A549 (cell line): ENCODE results near the gene FLVCR2. TPM values are rescaled to one million over a fixed set of nuclear protein-coding genes. Genes with fewer than 3 reads are reported as not detected.

Source experiments
- ATAC-seq, 2 experiments: fragments of 200-7000 bp in 1 of 2; fragments of >200 bp in 1 of 2; cut with Nextera tagmentation in 1 of 2; cut with Tn5 transposase in 1 of 2; 3 replicates each; pipeline versions ENCODE4 v1.8.0 to v1.9.1; 2018 to 2020; ENCODE audit warnings: mild to moderate bottlenecking in 1 of 2, moderate library complexity in 1 of 2
- CTCF ChIA-PET: fragments of 300-600 bp; sonication (Branson Sonifier 250); formaldehyde crosslinking; extraction: SDS; loops from one replicate; lab custom pipeline; 2021; ENCODE audit warnings: antibody characterized with exemption, inconsistent platforms; lab: Yijun Ruan, JAX
- POLR2A ChIA-PET: fragments of 350-600 bp; formaldehyde crosslinking; extraction: SDS; loops from one replicate; lab custom pipeline; 2021; ENCODE audit warnings: antibody characterized with exemption, inconsistent platforms; lab: Yijun Ruan, JAX
- DNase-seq, 2 experiments: peaks; one replicate each; pipeline versions ENCODE4 v3.0.0 to v3.0.0-alpha.2; 2011 to 2016; ENCODE audit warnings: low read depth in 1 of 2, low spot score in 1 of 2
- FAIRE-seq: peaks from 2 replicates; lab custom pipeline; 2011; peaks lifted over from hg19 to GRCh38; lab: Jason Lieb, UNC
- H3K27ac ChIP-seq, 2 experiments: fragments of >200 bp; sonication (Bioruptor Twin); formaldehyde crosslinking; 3 replicates each; pipeline ENCODE4 v1.5.1; 2016 to 2017
- H3K4me1 ChIP-seq: fragments of >200 bp; sonication (Bioruptor Twin); formaldehyde crosslinking; 3 replicates; pipeline ENCODE4 v1.6.1; 2016
- H3K4me2 ChIP-seq: fragments of >200 bp; sonication (Bioruptor Twin); formaldehyde crosslinking; 3 replicates; pipeline ENCODE4 v1.6.1; 2016
- H3K4me3 ChIP-seq: fragments of >200 bp; sonication (Bioruptor Twin); formaldehyde crosslinking; 3 replicates; pipeline ENCODE4 v1.5.1; 2016
- H3K9me3 ChIP-seq: fragments of >200 bp; sonication (Bioruptor Twin); formaldehyde crosslinking; 3 replicates; pipeline ENCODE4 v1.6.1; 2016
- CBX2 ChIP-seq: fragments of 200-600 bp; sonication (generic); IDR thresholded peaks from 2 replicates; pipeline ENCODE4 v1.6.1; 2016; ENCODE audit warnings: low read depth, mild to moderate bottlenecking, borderline replicate concordance
- CHD2 ChIP-seq: fragments of 150-350 bp; IDR thresholded peaks from 2 replicates; pipeline ENCODE4 v1.6.1; 2014; ENCODE audit warnings: low read length; ENCODE audit not compliant: partially characterized antibody
- E2F6 ChIP-seq: IDR thresholded peaks from 2 replicates; pipeline ENCODE4 v1.6.1; 2012; ENCODE audit warnings: low read depth, borderline replicate concordance
- EHMT2 ChIP-seq: fragments of 200-600 bp; sonication (generic); IDR thresholded peaks from 2 replicates; pipeline ENCODE4 v1.6.1; 2016; ENCODE audit warnings: antibody characterized with exemption, low read depth, mild to moderate bottlenecking, moderate library complexity
- ELK1 ChIP-seq: fragments of 150-350 bp; IDR thresholded peaks from 2 replicates; pipeline ENCODE4 v1.6.1; 2014; ENCODE audit warnings: low read depth, mild to moderate bottlenecking, low read length
- ESRRA ChIP-seq: fragments of 150-350 bp; IDR thresholded peaks from 2 replicates; pipeline ENCODE4 v1.6.1; 2014; ENCODE audit warnings: mild to moderate bottlenecking, low read length, borderline replicate concordance
- FOSB ChIP-seq: fragments of 250-450 bp; sonication (Bioruptor Pico); IDR thresholded peaks from 2 replicates; pipeline ENCODE4 v1.5.0; 2020; ENCODE audit warnings: mild to moderate bottlenecking, moderate library complexity
- FOXS1 ChIP-seq: fragments of 250-450 bp; sonication (Bioruptor Pico); IDR thresholded peaks from 2 replicates; pipeline ENCODE4 v1.5.0; 2020; ENCODE audit warnings: mild to moderate bottlenecking, moderate library complexity
- GATA3 ChIP-seq: IDR thresholded peaks from 2 replicates; pipeline ENCODE4 v1.6.1; 2012; ENCODE audit warnings: borderline replicate concordance
- HDAC2 ChIP-seq: fragments of 200-600 bp; sonication (generic); IDR thresholded peaks from 2 replicates; pipeline ENCODE4 v1.6.1; 2016
- HES2 ChIP-seq: fragments of >200 bp; sonication (Bioruptor Twin); formaldehyde crosslinking; IDR thresholded peaks from 2 replicates; pipeline ENCODE4 v1.6.1; 2016
- HEYL ChIP-seq: fragments of 250-450 bp; sonication (Bioruptor Pico); IDR thresholded peaks from 2 replicates; pipeline ENCODE4 v1.8.0; 2021; ENCODE audit warnings: mild to moderate bottlenecking, moderate library complexity
- JUNB ChIP-seq: fragments of >200 bp; sonication (Bioruptor Twin); formaldehyde crosslinking; IDR thresholded peaks from 2 replicates; pipeline ENCODE4 v1.6.1; 2016
- KDM1A ChIP-seq: fragments of 200-600 bp; sonication (generic); IDR thresholded peaks from 2 replicates; pipeline ENCODE4 v1.6.1; 2016; ENCODE audit warnings: low read depth, mild to moderate bottlenecking
- MAX ChIP-seq: IDR thresholded peaks from 2 replicates; pipeline ENCODE4 v1.6.1; 2012
- NFE2L2 ChIP-seq: fragments of 150-350 bp; conservative IDR thresholded peaks from 2 replicates; pipeline ENCODE4 v1.6.1; 2014; ENCODE audit warnings: low read length
- NR3C1 ChIP-seq: fragments of >200 bp; sonication (Bioruptor Twin); formaldehyde crosslinking; IDR thresholded peaks from 3 replicates; pipeline ENCODE4 v1.6.1; 2017
- RAD21 ChIP-seq, 2 experiments: fragments of >200 bp in 1 of 2; sonication (Bioruptor Twin) in 1 of 2; formaldehyde crosslinking in 1 of 2; IDR thresholded peaks in 1 of 2; conservative IDR thresholded peaks in 1 of 2; 2 replicates in 1 of 2; 3 replicates in 1 of 2; pipeline ENCODE4 v1.6.1; 2012 to 2018; ENCODE audit warnings: inconsistent platforms in 1 of 2
- RCOR1 ChIP-seq: fragments of 150-350 bp; IDR thresholded peaks from 2 replicates; pipeline ENCODE4 v1.6.1; 2014; ENCODE audit warnings: antibody characterized with exemption, low read length, low read depth
- RFX5 ChIP-seq: fragments of 450-650 bp; IDR thresholded peaks from 2 replicates; pipeline ENCODE4 v1.7.1; 2014; ENCODE audit warnings: antibody characterized with exemption, mild to moderate bottlenecking, moderate library complexity
- RNF2 ChIP-seq: fragments of 200-600 bp; sonication (generic); IDR thresholded peaks from 2 replicates; pipeline ENCODE4 v1.6.1; 2016; ENCODE audit warnings: low read depth, mild to moderate bottlenecking, antibody characterized with exemption, moderate library complexity, borderline replicate concordance
- SREBF2 ChIP-seq: fragments of 450-650 bp; IDR thresholded peaks from 2 replicates; pipeline ENCODE4 v1.6.1; 2014; ENCODE audit warnings: mild to moderate bottlenecking, moderate library complexity
- TP53 ChIP-seq: fragments of 250-450 bp; sonication (Bioruptor Pico); IDR thresholded peaks from 2 replicates; pipeline ENCODE4 v1.5.0; 2021; ENCODE audit warnings: mild to moderate bottlenecking, moderate library complexity
- ZC3H11A ChIP-seq: fragments of 450-650 bp; IDR thresholded peaks from 2 replicates; pipeline ENCODE4 v1.6.1; 2014; ENCODE audit warnings: antibody characterized with exemption, mild to moderate bottlenecking
- ZFP36 ChIP-seq: fragments of 450-650 bp; IDR thresholded peaks from 2 replicates; pipeline ENCODE4 v1.6.1; 2014; ENCODE audit warnings: borderline replicate concordance; ENCODE audit not compliant: partially characterized antibody
- ZNF302 ChIP-seq: fragments of 250-450 bp; sonication (Bioruptor Pico); IDR thresholded peaks from 2 replicates; pipeline ENCODE4 v1.9.0; 2021; ENCODE audit warnings: inconsistent platforms, mild to moderate bottlenecking, moderate library complexity
- ZSCAN20 ChIP-seq: fragments of 250-450 bp; sonication (Bioruptor Pico); IDR thresholded peaks from 2 replicates; pipeline ENCODE4 v1.8.0; 2022; ENCODE audit warnings: mild to moderate bottlenecking, moderate library complexity
- WGBS: methylation state at CpG from one replicate; pipeline ENCODE4 v1.1.6; 2017; ENCODE audit errors: missing lambda C conversion rate; 5-methylcytosine and 5-hydroxymethylcytosine counted together
- polyA plus RNA-seq, 4 experiments: library from polyadenylated mRNA; depleted of rRNA in 3 of 4; stranded (reverse); fragments of >200 nt; fragmentation: RNase III in 1 of 4; extraction: RNeasy Plus Mini Kit Qiagen cat#74134 plus additional on column Dnase treatment in 1 of 4; gene quantifications; 2 replicates in 3 of 4; 3 replicates in 1 of 4; pipeline ENCODE4 v1.2.3, GENCODE V29; 2011 to 2017
- TF ChIP-seq, protein P1 (sequence below): fragments of 250-450 bp; sonication (Bioruptor Pico); IDR thresholded peaks from 2 replicates; pipeline ENCODE4 v1.5.0; 2020; ENCODE audit warnings: low read depth, mild to moderate bottlenecking, moderate library complexity

FLVCR2 gene
- polyA plus RNA-seq, 2 of the 4 experiments (the other 2 are of a cell fraction): 3.8 to 3.9 TPM

DNA sequence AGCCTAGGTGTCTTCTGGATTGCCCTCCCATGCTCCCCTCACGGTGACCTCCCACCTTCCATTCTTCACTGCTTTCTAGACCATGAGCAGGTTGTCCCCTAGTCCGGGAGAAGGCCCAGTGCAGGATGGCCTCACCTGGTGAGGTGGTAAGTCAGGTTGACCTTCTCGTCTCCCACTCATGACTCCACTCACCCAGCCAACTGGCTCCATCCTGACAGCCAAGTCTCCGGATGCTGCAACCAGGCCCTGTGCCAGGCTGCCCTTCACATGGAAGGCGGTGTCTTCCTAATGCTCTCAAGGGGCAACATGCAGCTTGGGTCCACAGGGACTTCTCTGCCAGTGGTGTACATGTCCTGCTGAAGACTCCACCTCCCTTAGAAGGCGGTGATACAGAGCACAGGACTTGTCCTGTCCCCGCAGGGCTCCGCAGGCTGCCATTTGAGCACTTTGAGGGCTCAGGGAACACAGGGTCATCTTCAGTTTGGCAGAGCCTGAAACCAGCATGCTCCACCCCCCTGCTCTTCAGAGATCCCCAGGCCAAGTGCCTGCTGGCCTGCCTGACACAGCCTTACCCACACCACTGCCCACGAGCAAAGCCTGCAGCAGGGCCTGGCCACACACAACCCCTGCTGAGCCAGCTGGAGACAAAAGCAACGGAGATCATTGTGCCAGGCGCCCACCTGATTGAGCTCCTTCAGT is 30.7 kb upstream of the FLVCR2 start (continued):
- no peak for TF ChIP-seq HES2
- no peak for TF ChIP-seq FOXS1
- TF ChIP-seq NFE2L2: no peak
- TF ChIP-seq HEYL (CRISPR knock-in tag): no peak

- ATAC-seq (peak in 1 of 2 experiments; percentile 55; a peak in 3 of 6 replicates), DNase-seq (no peak), FAIRE-seq (no peak)
- ChIA-PET POLR2A (no interaction called here), CTCF (interaction anchor here (0.7 to 3.7 kb wide), 5 partner anchors 9 to 59 kb away, joined by 3 to 31 read pairs (median 5); no protein-coding TSS in a partner anchor)
- H3K4me3 ChIP-seq: no peak overlapping the region
- peaks cover 39% of the 10 kb centered on the region for H3K4me1 ChIP-seq
- peak overlapping the region; percentile 56 to 82 for H3K27ac ChIP-seq
- WGBS: 66% methylated on average over 5 of the region's 7 CpGs
- no peaks in the 10 kb centered on the region for H3K9me3 ChIP-seq
- TF ChIP-seq ZNF302 (CRISPR knock-in tag): no peak
- peak overlapping the region; percentile 9; the same call in 1 of the 3 replicates for H3K4me2 ChIP-seq
Measured at GRCh38 chr14:75548544-75548943, 29.9 kb upstream of the FLVCR2 start.

DNA sequence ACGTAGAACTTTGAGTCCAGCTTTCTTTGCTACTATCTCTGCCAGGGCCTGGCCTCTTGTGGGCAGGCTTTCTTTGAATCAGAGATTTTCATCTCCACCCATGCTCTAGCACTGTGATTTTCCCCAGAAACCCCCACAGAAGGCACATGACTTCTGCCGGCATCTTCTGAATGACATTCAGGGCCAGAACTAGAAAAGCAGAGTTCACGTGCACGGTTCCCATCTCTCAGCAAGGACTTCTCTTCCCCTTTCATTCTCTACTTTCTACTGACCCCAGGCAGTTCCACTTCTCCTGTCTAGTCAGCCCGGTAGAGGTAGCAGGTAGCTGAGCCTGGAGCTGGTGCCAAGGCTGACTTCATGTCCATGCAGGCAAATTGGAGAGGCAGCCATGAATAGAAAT is 29.3 kb upstream of the FLVCR2 start:
- 75% methylated on average over 5 of the region's 5 CpGs for WGBS
- no peak for FAIRE-seq
- Histone ChIP-seq H3K9me3 (no peaks in the 10 kb centered on the region), H3K27ac (peak overlapping the region; percentile 56 to 82; a peak in 5 of 6 replicates), H3K4me3 (no peak overlapping the region), H3K4me1 (peaks cover 39% of the 10 kb centered on the region), H3K4me2 (no peak overlapping the region)
- no peak for ATAC-seq
- no peak for TF ChIP-seq RCOR1
- TF ChIP-seq EHMT2: no peak
- TF ChIP-seq ELK1: no peak
- no peak for TF ChIP-seq NFE2L2
- no peak for TF ChIP-seq ZSCAN20 (CRISPR knock-in tag)
- no peak for TF ChIP-seq GATA3
- no peak for TF ChIP-seq ZFP36
- TF ChIP-seq TP53 (CRISPR knock-in tag): no peak
- no peak for TF ChIP-seq ESRRA
- TF ChIP-seq CHD2: no peak
- no peak for TF ChIP-seq NR3C1
- TF ChIP-seq SREBF2: no peak
- no peak for TF ChIP-seq FOSB (CRISPR knock-in tag)
- no peak for TF ChIP-seq JUNB
- TF ChIP-seq FOXS1: no peak
- no peak for TF ChIP-seq MAX
- no peak for TF ChIP-seq RFX5
- no peak for DNase-seq
- POLR2A ChIA-PET: no interaction called here
- CTCF ChIA-PET: interaction anchor here (0.7 to 3.7 kb wide), 5 partner anchors 10 to 241 kb away, joined by 3 to 31 read pairs (median 6); no protein-coding TSS in a partner anchor

GRCh38 chr14:75551021-75551420 is 27.4 kb upstream of the FLVCR2 start:
- peaks cover 41% of the 10 kb centered on the region for H3K4me1 ChIP-seq
- H3K9me3 ChIP-seq: no peaks in the 10 kb centered on the region
- POLR2A ChIA-PET: no interaction called here
- DNase-seq (no peak), ATAC-seq (no peak; a peak in 2 of 6 replicates), FAIRE-seq (no peak)
- CTCF ChIA-PET: interaction anchor here (0.8 to 2.7 kb wide), 4 partner anchors 12 to 243 kb away, joined by 3 to 8 read pairs (median 4); no protein-coding TSS in a partner anchor
- no peak overlapping the region for H3K4me2 ChIP-seq
- H3K27ac ChIP-seq: peak overlapping the region; percentile 39 to 58; a peak in 4 of 6 replicates
- no peak overlapping the region for H3K4me3 ChIP-seq
- WGBS: 87% methylated on average over 7 of the region's 7 CpGs
- TF ChIP-seq JUNB: no peak
- TF ChIP-seq, protein P1, sequence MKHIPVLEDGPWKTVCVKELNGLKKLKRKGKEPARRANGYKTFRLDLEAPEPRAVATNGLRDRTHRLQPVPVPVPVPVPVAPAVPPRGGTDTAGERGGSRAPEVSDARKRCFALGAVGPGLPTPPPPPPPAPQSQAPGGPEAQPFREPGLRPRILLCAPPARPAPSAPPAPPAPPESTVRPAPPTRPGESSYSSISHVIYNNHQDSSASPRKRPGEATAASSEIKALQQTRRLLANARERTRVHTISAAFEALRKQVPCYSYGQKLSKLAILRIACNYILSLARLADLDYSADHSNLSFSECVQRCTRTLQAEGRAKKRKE: no peak
- no peak for TF ChIP-seq E2F6
- no peak for TF ChIP-seq RAD21 (conservative IDR thresholded peaks at IDR 0.05 in 1 of 2, IDR thresholded peaks at IDR 0.05 in 1 of 2)
- no peak for TF ChIP-seq CBX2
- no peak for TF ChIP-seq ZFP36
- no peak for TF ChIP-seq RCOR1
- no peak for TF ChIP-seq ELK1
- no peak for TF ChIP-seq ZC3H11A
- no peak for TF ChIP-seq HDAC2
- TF ChIP-seq RNF2: no peak
- TF ChIP-seq HEYL (CRISPR knock-in tag): no peak
- no peak for TF ChIP-seq KDM1A
